ENCODE results near the gene PARP9. TPM values are rescaled to one million over a fixed set of nuclear protein-coding genes. Genes with fewer than 3 reads are reported as not detected.

Gene PARP9
- total RNA-seq, 1 donor from 2014 or later: 12.6 TPM

DNA sequence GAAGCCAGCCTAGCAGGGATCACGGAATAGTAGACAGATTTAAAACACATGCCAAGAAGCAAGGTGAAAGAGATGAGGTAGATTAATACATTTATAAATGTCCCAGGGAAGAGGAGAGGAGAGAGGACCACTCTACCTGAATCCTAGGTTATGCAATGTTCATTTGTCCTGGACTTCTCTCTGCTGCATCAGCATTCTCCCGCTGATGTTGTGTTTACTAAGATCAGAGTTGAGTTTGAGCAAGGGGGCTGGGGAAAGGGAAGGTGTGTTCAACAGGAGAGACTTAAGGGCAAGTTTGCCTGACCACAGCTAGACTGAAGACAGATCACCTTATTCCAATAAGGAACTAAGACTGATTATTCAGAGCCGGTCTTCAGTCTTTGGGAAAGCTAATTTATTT is 48.2 kb downstream of the PARP9 start:
- TF ChIP-seq CTCF (IDR thresholded peaks at IDR 0.05; ENCODE audit: borderline replicate concordance): no peak
- H3K4me3 ChIP-seq: no peak overlapping the region

GRCh38 chr3:122515020-122515468 is 49.1 kb downstream of the PARP9 start:
- Histone ChIP-seq H3K27me3 (ENCODE audit: low read depth) (no peaks in the 10 kb centered on the region), H3K36me3 (no peaks in the 10 kb centered on the region), H3K4me1 (peaks cover 48% of the 10 kb centered on the region), H3K4me3 (peak overlapping the region; percentile 95), H3K27ac (replicated peaks) (peak overlapping the region; percentile 98), H3K9me3 (replicated peaks) (peaks cover 2% of the 10 kb centered on the region)
- TF ChIP-seq CTCF (IDR thresholded peaks at IDR 0.05; ENCODE audit: borderline replicate concordance): no peak
- intact Hi-C loops (cut with micrococcal nuclease): no loop called here
- no peak for DNase-seq

More for the DNA sequence above, 48.2 kb downstream of the PARP9 start:
- Histone ChIP-seq H3K27ac (replicated peaks) (no peak overlapping the region), H3K36me3 (no peaks in the 10 kb centered on the region), H3K4me1 (peaks cover 40% of the 10 kb centered on the region), H3K9me3 (replicated peaks) (no peaks in the 10 kb centered on the region), H3K27me3 (ENCODE audit: low read depth) (no peaks in the 10 kb centered on the region)
- no peak for DNase-seq
- intact Hi-C loops (cut with micrococcal nuclease): no loop called here

GRCh38 chr3:122514123-122515019 is 49.7 kb downstream of the PARP9 start, which contains the start of gene KPNA1:
TSS of gene KPNA1 (minus strand) at chr3:122514939. CDS start at chr3:122496565, 18,374 bp downstream.
- intact Hi-C loops (cut with micrococcal nuclease): no loop called here

DNA sequence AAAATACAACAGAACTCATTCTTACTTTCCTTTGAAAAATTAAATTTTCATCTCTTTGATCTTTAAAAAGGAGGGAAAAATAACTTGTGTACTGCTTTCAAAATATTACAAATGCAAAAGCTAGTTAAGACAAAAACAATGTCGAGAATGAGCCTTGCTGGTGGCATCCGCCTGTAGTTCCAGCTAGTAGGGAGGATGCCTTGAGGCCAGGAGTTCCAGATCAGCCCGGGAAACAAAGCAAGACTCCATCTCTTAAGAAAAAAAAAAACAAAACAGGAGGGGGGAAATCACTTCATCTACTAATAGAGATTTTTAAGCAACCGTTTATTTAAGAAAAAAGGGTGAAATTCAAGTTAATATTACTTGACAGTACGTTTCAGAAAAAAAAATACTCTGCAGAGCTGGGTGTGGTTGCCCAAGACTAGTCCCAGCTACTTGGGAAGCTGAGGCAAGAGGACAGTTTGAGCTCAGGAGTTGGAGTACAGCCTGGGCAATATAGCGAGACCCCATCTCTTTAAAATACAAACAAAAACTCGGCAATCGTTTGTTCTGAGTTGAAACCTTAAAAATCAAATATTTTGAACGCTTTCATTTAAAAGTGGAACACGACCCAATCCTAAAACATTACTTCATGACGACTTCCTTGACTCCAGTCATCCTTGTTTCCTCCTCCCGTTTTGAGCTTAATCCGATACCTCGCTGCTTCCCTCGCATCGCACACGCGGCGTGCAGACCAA is 50.5 kb downstream of the PARP9 start:
- no peak for TF ChIP-seq CTCF (IDR thresholded peaks at IDR 0.05; ENCODE audit: borderline replicate concordance)
- Histone ChIP-seq H3K27ac (replicated peaks) (peak overlapping the region; percentile 98), H3K4me1 (peaks cover 58% of the 10 kb centered on the region), H3K4me3 (peak overlapping the region; percentile 95), H3K27me3 (ENCODE audit: low read depth) (no peaks in the 10 kb centered on the region), H3K36me3 (no peaks in the 10 kb centered on the region), H3K9me3 (replicated peaks) (peaks cover 8% of the 10 kb centered on the region)
- intact Hi-C loops (cut with micrococcal nuclease): no loop called here
- no peak for DNase-seq

More at GRCh38 chr3:122514123-122515019, 49.7 kb downstream of the PARP9 start, which contains the start of gene KPNA1:
- H3K27ac ChIP-seq (replicated peaks): peak within 1 kb of the TSS; percentile 98
- peaks cover 8% of the 10 kb centered on the region for H3K9me3 ChIP-seq (replicated peaks)
- peak within 1 kb of the TSS; percentile 95 for H3K4me3 ChIP-seq
- DNase-seq: peak; percentile 86
- peaks cover 50% of the 10 kb centered on the region for H3K4me1 ChIP-seq
- no peak for TF ChIP-seq CTCF (IDR thresholded peaks at IDR 0.05; ENCODE audit: borderline replicate concordance)
- no peaks in the 10 kb centered on the region for H3K27me3 ChIP-seq (ENCODE audit: low read depth)
- no peaks in the 10 kb centered on the region for H3K36me3 ChIP-seq

- intact Hi-C loops (cut with micrococcal nuclease): no loop called here
- Histone ChIP-seq H3K9me3 (replicated peaks) (peaks cover 8% of the 10 kb centered on the region), H3K4me3 (no peak overlapping the region), H3K27ac (replicated peaks) (no peak overlapping the region), H3K27me3 (ENCODE audit: low read depth) (no peaks in the 10 kb centered on the region), H3K4me1 (peaks cover 64% of the 10 kb centered on the region), H3K36me3 (no peaks in the 10 kb centered on the region)
- DNase-seq: no peak
- no peak for TF ChIP-seq CTCF (IDR thresholded peaks at IDR 0.05; ENCODE audit: borderline replicate concordance)
Measured at GRCh38 chr3:122512284-122512683, 51.8 kb downstream of the PARP9 start.

Measured in left ventricle myocardium inferior (tissue), 1 donor.